HG03060 (cell line): ENCODE measurements around the gene C3orf70.

Experiments used
- ATAC-seq: cut with Tn5 transposase; IDR thresholded peaks from one replicate; pipeline ENCODE4 v1.9.1; 2021; ENCODE audit warnings: low read depth, moderate number of reproducible peaks; ENCODE audit not compliant: unreplicated experiment

Gene C3orf70, protein sequence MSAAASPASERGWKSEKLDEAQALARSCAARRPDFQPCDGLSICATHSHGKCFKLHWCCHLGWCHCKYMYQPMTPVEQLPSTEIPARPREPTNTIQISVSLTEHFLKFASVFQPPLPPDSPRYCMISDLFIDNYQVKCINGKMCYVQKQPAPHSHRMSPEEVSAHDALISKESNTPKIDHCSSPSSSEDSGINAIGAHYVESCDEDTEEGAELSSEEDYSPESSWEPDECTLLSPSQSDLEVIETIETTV

DNA sequence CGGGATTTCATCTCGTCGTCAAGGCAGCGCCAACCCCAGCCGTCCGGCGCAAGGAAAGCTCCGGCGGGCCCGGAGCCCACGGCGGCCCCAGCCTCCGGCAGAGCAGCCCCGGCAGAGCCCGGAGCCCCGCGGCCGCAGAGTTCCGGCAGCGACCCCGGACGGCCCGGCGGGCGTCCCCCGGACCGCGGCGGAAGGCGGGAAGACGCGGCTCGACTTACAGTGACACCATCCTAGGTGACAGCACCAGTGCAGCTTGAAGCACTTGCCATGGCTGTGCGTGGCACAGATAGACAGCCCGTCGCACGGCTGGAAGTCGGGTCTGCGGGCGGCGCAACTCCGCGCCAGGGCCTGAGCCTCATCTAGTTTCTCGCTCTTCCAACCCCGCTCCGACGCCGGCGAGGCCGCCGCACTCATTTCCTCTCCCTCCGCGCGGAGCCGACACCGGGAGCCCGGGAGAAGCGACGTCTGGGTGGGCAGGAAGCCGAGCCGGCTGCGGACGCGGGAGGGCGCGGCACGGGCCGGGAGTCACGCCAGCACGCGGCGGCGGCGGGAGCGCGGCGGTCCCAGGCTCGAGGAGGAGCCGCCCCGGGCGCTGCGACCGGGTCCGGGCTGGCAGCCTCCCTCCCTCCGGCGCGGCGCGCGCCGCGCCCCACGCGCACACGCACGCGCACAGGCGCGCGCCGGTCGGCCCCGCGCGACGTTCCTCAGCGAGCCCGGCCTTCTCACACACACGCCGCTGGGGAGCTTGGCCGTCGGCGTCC lies at the start of gene C3orf70:
C3orf70 (minus strand) TSS at position 651 of the 761 bp plus-strand sequence; CDS start at position 414, 237 bp downstream.
- ATAC-seq, result no peak

DNA sequence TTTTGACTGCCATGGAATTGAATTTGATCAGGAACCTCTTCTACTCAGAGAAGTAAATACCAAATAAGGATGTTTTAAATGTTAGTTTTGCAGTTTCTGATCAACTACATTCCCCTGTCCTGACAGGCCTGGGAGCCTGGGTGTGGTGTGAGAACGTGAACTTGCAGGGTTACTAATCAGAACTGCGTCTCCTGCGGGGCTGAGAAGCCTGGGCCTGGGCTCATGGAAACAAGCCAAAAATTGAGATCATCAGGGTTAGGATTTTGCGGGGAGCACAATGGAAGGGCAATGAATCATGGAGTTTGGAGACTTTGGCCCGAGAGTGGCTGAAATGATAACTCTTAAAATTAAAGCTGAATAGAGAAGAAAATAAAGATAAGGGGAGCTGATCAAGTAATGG lies 47.8 kb upstream of the C3orf70 start:
- ATAC-seq, result no peak

DNA sequence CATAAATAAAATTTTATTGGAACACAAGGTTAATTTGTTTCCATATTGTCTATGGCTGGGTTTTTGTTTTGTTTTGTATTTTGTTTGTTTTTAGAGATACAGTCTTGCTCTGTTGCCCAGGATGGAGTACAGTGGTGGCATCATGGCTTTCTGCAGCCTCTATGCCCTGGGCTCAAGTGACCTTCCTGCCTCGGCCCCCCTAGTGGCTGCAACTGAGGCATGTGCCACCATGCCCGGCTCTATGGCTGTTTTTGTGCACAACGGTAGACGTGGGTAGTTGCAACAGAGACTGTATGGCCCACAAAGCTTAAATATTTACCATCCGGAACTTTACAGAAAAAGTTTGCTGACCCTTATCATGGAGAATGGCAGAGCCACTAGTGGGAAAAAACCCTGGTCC lies 46.8 kb upstream of the C3orf70 start:
- ATAC-seq, result no peak

DNA sequence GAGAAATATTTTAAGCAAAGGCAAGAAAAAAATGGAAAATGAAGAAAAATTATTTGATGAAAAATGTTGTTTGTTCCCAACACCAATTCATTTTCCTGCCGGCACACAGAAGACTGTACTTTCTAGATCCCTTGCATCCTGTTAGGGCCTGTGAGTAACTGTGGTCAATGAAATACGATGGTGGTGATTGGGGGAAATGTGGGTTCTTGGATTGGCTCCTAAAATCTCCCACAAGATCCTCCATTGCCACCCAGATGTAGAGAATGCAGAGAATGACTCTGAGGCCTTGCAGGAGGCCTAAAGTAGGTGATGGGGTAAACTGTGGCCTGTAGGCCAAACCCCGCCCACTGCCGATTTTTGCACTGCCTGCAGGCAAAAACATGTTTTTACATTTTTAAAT lies 46.3 kb upstream of the C3orf70 start:
- no peak for ATAC-seq

DNA sequence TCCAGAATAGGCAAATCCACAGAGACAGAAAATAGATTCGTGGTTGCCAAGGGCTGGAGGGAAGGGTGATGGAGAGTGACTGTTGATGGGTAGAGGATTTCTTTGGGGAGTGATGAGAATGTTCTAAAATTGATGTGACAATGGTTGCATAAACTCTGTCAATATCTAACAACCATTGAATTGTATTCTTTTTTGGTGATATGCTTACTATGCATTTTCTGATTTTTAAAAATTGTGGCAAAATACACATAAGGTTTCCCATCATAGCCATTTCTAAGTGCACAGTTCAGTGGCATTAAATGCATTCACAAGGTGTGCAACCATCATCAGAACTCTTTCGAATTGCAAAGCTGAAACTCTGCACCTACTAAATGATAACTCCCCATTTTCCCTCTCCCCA lies 44.2 kb upstream of the C3orf70 start:
- ATAC-seq, result no peak

DNA sequence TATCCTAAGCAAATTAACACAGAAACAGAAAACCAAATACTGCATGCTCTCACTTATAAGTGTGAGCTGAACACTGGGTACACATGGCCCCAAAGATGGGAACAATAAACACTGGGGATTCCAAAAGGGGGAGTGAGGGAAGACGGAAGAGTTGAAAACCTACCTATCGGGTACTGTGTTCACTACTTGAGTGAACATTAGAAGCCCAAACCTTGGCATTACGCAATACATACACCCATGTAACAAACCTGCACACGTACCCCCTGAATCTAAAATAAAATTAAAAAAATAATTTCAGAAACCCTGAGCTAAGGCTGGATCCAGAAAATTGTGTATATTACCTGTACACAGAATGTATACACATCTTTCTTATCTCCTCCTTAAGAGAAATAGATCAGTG lies 42.8 kb upstream of the C3orf70 start:
- ATAC-seq, result no peak

DNA sequence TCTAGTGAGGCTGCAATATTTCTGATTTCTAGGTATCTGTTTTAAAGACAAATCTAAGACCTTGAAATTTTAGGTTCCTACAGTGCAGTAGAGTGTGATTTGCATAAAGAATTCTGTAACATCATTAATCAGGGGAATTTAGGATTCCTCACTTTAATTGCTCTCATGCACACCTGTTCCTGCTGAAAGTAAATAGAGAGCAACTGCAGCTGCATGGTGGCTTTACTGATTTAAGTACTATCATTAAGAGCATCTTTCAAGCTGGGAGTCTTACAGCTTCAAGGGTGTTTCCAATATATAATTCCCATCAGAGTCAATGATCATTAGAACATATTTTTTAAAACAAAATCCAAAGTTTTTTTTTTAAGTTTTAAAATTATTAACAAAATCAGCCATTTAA lies 36.0 kb upstream of the C3orf70 start:
- ATAC-seq, result no peak

DNA sequence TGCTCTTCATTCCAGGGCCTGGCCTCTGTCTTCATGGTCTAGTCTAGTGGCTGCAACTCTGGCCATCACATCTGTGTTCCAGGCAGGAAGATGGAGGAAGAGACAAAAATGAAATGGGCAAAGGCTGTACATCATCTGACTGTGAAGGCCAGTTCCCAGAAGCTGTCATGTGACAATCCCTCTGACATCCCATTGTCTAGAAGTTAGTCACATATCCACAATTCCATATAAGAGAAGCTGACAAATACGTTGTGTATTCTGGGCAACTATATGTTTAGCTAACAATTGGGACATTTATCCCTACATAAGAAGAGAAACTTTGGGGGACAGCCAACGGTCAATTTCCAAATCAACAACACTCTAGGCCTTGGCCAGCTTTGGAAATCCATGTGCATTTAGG lies 34.5 kb upstream of the C3orf70 start:
- ATAC-seq, result no peak

DNA sequence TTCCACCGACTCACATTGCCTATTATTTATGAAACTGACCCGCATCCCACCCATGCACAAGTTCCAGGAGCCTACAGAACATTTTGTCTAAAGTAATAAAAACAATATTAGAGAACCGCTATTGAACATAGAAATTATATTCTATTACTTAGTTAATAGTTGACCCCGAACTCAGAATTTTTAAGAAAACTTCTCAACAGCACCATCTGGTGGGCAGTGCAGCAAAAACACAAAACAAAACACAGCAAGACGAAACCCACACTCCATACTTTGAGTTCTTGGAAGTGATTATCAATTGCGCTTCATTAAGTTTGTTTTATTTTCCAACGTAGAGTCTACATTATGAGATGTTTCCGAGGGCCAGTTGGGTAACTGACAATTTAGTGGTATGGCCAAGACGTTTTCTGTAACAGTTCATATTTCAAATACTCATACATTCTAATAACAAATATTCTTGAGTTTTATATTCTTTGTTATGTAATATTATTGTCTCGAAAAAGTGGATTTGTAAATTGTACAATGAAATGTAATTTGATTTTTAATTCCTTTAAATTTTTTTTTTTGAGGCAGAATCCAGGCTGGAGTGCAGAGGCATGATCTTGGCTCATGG lies 24.0 kb upstream of the C3orf70 start:
- no peak for ATAC-seq

DNA sequence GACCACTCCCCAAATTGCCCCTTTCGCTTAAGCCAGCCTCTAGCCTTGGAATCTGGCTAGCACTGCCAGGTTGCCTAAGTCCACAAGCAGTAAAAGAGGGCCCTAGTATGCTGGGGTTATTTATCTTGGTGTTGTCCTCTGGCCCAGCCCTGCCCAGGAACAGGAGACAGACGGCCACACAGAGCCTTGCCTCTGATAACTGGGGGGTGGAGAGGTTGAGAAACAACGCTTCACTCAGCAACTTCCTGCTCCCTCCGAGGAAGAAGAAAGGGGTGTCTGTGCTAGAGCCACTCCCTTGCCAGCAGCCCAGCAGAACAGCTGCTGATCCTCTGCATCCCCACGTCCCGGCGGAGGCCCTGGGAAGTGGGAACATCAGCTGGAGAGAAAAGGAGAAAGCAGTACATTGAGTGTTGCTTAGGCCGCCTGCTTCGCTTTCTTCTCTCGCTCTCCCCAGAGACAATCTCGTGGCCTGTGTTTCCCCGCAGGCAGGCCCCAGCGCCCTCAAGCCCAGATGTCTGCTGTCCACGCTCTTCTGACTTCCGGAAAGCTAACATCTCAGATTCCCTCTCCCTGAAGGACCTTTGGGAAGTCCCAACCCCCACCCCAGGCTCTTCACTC lies 22.6 kb upstream of the C3orf70 start:
- no peak for ATAC-seq

DNA sequence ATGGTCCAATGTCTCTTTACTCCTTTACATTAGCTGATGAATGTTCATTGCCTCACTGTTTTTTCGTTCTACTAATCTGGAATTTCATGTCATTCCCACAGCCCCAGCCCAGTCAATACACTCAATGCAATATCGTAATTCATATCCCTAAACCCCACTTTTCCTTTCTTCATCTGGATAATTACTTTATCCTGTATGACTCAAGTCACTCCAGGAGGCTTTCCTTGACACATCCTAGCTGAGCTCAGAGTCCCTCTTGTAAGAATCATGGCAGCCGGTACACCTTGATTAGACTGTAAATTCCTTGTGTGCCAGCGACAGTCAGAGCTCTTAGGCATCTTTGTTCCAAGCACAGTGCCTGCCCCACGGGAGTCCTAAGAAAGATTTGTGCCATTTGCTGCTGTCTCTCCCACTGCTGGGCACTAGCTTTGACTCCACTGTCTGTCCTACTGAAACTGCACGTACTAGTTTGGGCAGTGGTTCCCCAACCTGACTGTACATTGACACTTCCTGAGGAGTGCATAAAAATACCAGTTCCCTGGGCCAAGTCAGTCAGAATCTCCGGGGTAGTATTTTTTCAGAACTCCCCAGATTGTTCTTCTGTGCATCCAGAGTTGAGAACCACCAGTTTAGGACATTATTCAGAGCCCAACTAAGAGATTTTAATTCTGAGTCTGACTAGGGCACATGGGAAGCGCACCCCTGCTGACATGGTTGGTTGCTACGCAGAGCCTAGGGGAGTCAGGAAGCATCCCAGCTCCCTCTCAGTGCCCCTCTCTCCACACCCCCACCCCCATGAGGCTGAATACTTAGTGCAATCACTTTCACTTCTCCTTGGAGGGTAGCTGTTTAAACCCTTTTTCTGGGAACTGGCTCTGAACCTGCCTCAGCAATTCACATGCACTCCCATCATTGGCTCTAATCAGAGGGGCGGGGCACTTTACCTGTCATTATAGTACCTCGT lies 19.5 kb upstream of the C3orf70 start:
- no peak for ATAC-seq

DNA sequence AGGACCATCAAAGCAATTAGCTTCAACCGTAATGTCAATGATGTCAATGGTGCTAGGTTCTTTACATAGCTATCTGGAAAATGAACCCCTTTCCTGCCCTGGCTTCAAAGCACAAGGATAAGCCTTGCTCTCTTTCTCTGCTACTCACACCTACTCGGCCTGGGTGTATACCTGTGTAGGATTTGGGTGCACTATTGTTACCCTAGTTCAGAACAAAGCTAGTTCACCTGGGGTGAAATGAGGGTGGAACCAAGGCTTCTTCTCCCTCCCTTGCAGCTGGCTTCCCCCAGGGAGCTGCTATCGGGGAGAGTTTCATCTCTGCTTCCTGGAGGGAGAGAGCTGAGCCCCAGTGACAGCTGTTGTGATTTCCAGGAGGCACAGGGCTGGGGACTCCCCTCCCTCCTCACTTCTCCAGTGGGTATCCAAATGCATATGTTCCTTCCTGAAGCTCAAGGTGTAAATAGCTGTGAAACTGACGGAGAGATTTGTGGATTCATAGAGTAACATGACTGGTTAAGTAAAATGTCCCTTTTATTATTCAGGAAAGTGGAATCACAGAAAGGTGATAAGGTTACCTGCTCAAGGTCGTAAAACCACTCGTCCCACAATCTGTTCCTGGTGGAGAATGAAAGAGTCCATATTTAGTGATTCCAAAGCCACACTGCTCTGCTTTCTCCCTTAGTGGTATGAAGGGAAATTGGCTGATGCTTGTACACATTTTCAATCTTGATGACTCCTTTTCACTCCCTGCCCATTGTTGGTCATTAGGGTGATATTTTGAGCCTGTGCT lies 11.8 kb upstream of the C3orf70 start:
- ATAC-seq, result no peak

DNA sequence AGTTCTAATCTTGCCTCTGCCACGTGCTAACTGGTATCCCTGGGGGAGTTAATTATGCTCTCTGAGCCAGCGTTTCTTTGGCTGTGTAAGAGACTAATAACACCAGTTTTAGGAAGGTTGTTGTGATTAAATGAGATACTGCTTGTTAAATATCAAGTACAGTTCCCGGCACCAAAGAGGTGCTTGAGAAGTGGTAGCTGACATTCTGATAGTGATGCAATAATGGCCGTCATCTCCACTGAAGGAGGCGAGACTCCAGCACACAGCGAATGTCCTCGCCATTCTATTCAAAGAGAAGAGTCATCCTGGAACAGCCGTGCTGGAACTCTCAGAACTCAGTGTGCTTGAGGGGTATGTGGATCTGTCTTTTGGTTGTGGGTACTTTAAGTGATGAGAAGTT lies 9.8 kb upstream of the C3orf70 start:
- ATAC-seq, result no peak

DNA sequence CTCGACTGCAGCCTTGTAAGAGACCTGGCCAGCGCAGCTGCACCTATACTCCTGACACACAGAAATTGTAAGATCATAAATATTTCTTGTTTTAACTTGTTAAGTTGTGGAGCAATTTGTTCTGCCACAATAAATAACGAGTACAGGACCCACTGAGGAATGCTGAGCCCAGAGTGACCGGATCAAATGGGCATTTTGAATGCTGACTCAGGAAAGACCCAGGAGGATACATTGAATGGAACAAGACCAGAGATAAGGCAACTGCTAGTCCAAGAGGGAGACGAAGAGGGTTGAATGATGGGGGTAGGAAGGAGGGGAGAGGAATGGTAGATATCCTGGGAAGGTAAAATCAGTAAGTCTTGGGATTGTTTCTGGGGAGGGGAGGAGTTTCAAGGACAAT lies 8.9 kb upstream of the C3orf70 start:
- ATAC-seq, result no peak

DNA sequence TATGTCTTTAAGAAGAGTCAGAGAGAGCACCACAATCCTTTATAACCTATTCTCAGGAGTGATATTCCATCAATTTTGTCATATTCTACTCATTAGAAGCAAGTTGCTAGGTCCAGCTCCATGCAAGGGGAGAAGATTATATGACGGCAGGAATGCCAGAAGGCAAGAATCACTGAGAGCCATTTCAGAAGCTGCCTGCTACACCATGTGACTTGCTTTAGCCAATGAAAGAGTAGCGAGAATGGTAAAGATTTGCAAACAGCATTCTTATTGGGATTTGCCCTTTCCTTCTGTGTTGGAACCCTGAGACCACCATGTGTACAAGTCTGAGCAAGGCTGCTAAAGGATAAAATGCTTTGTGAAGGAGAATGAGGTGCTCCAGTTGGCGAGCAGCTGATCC lies 4.5 kb upstream of the C3orf70 start:
- no peak for ATAC-seq

DNA sequence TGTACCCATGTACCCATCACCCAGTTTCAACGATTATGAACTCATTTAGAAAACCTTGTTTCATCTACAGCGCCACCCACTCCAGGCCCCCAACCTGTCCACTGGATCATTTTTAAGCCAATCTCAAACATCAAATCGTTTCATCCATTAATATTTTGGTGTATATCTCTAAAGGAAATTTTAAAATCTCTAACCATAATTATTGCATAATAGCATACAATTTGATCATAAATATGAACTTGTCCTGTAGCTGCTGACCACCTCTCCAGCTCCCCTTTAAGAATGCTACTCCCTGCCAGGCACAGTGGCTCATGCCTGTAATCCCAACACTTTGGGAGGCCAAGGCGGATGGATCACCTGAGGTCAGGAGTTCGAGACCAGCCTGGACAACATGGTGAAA lies 2.8 kb upstream of the C3orf70 start:
- ATAC-seq, result no peak

DNA sequence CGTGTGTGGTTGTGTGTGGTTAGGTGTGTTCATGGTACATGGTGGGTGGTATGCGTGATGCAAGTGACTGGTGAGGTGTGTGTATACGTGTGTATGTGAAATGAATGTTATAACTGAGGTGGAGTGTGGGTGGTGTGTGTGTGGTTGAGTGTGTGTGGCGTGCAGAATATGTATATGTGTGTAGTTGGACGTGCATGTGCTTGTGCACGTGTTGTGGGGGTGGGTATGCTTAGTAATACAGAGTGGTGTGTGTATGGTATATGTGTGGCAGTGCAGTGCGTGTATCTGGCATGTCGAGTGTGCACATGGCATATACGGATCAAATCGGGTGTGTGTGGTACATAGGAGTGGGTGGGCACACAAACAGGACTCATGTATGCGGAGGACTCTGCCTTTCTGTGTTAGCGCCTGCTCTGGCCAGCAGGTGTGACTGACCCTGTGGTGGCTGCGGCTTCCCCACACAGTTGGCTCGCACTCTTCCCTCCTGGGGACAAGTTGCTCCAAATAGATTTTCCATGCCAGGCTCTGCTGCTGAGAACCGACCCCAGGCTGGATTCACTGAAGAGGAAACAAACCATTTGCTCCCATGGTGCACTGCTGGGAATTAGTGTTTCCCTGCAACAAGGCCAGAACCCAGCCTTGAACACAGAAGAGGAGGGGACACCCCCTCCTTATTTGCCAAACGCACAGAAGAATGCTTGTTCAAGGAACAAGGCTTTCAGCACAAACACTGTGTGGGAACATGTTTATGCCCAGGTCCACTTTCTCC lies 1.2 kb upstream of the C3orf70 start:
- no peak for ATAC-seq

DNA sequence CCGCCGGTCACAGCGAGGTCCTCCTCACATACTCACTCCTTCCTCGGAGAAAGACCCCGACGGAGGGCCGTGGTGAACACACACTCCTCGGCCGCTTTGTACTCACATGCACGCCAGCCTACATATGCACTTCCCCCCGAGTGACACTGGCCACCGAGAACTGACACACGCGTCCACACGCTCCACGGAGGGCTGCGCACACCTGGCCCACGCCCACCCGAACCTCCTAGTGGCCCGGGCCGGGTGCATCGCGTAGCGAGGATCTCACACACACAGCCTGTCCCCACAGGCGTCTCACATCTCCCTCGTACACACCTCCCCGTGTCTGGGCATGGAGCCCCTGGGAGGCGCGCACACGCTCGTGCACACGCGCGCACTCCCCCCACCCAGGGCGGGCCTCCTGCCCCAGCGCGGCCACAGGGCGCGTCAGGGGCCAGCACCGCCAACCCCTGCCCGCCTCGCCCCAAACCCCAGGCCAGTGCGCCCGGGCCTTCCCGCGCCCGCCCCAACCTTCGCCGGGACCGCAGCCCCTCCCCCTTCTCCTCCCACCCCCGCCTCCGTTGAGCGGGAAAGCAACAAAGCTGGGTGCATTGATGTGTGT lies 411 bp upstream of the C3orf70 start:
- no peak for ATAC-seq
